Suprapubic skin (tissue), 4 donors: ENCODE measurements around the gene FN3K. TPM values are rescaled to one million over a fixed set of nuclear protein-coding genes. Genes with fewer than 3 reads are reported as not detected.

ENCODE experiments used
- DNase-seq, 2 donors: peaks; one replicate each; pipeline ENCODE4 v3.0.0-alpha.2; 2019; ENCODE audit warnings: low spot score in 2 of 2
- H3K27ac ChIP-seq: fragments of 200-600 bp; sonication (generic); one replicate; pipeline ENCODE4 v1.5.1; 2019
- H3K27me3 ChIP-seq: fragments of 200-600 bp; sonication (generic); one replicate; pipeline ENCODE4 v1.5.1; 2019
- H3K36me3 ChIP-seq: fragments of 200-600 bp; sonication (generic); one replicate; pipeline ENCODE4 v1.5.1; 2019
- H3K4me1 ChIP-seq: fragments of 200-600 bp; sonication (generic); one replicate; pipeline ENCODE4 v1.5.1; 2019
- H3K4me3 ChIP-seq: fragments of 200-600 bp; sonication (generic); one replicate; pipeline ENCODE4 v1.5.1; 2019; ENCODE audit warnings: mild to moderate bottlenecking
- H3K9me3 ChIP-seq: fragments of 200-600 bp; sonication (generic); one replicate; pipeline ENCODE4 v1.5.1; 2019
- EP300 ChIP-seq: sonication (generic); formaldehyde crosslinking; IDR thresholded peaks from one replicate; pipeline ENCODE4 v1.6.1; 2017; ENCODE audit warnings: antibody characterized with exemption
- POLR2A ChIP-seq, 2 donors: fragments of 450-650 bp; IDR thresholded peaks; one replicate each; pipeline ENCODE4 v1.6.1; 2017; ENCODE audit warnings: antibody characterized with exemption in 2 of 2, mild to moderate bottlenecking in 2 of 2, moderate library complexity in 2 of 2
- POLR2AphosphoS5 ChIP-seq, 3 donors: sonication (generic); formaldehyde crosslinking; IDR thresholded peaks; one replicate each; pipeline ENCODE4 v1.6.1; 2017; ENCODE audit warnings: antibody characterized with exemption in 3 of 3
- WGBS: methylation state at CpG from one replicate; pipeline ENCODE4 v1.1.5; 2018; 5-methylcytosine and 5-hydroxymethylcytosine counted together
- total RNA-seq, 4 donors: library from RNA; depleted of rRNA; stranded (reverse); fragments of >200 nt; gene quantifications; one replicate each; pipeline ENCODE4 v1.1.0, GENCODE V29; 2016
- TF ChIP-seq, protein P1 (sequence below), 2 donors: fragments of 200-600 bp in 1 of 2; fragments of 450-650 bp in 1 of 2; sonication (generic) in 1 of 2; IDR thresholded peaks; one replicate each; pipeline ENCODE4 v1.5.1; 2016 to 2019; ENCODE audit warnings: antibody characterized with exemption in 2 of 2, mild to moderate bottlenecking in 1 of 2, moderate library complexity in 1 of 2

FN3K gene
- total RNA-seq, 4 donors from 2014 or later: 2.0 to 19.2 (median 4.2) TPM

DNA sequence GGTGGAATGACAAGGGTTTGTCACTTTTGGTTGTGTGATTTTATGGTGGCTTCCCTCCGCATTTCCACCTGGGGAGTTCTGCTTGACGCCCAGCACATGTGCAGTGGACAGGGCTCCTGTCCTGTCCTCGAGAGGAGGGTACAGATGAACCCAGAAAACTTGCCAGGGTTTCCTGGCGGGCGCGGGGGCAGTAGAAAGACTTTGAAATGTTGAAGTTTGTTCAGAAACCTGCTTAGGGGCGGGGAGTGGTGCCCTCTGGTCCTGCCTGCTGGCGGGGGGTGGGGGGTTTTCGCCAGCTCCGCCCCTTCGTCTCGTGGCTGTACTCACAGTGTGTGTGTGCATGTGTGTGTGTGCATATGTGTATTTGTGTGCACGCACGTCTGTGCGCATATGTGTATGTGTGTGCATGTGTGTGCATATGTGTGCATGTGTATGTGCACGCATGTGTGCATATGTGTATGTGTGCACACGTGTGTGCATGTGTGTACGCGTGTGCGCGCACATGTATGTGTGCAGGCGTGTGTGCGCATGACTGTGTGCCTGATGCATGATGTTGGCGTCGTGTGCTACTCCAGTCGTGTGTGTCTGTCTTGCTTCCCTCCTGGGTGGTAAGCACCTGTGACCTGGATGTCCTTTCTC lies 12.1 kb upstream of the FN3K start:
- no peaks in the 10 kb centered on the region for H3K27me3 ChIP-seq
- no peak overlapping the region for H3K27ac ChIP-seq
- TF ChIP-seq, protein P1, sequence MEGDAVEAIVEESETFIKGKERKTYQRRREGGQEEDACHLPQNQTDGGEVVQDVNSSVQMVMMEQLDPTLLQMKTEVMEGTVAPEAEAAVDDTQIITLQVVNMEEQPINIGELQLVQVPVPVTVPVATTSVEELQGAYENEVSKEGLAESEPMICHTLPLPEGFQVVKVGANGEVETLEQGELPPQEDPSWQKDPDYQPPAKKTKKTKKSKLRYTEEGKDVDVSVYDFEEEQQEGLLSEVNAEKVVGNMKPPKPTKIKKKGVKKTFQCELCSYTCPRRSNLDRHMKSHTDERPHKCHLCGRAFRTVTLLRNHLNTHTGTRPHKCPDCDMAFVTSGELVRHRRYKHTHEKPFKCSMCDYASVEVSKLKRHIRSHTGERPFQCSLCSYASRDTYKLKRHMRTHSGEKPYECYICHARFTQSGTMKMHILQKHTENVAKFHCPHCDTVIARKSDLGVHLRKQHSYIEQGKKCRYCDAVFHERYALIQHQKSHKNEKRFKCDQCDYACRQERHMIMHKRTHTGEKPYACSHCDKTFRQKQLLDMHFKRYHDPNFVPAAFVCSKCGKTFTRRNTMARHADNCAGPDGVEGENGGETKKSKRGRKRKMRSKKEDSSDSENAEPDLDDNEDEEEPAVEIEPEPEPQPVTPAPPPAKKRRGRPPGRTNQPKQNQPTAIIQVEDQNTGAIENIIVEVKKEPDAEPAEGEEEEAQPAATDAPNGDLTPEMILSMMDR (IDR thresholded peaks at IDR 0.05): no peak
- TF ChIP-seq POLR2A (IDR thresholded peaks at IDR 0.05) (no peak), POLR2AphosphoS5 (IDR thresholded peaks at IDR 0.05) (no peak), EP300 (no peak)
- H3K4me1 ChIP-seq: peaks cover 2% of the 10 kb centered on the region
- WGBS: 92% methylated on average over 20 of the region's 26 CpGs
- H3K9me3 ChIP-seq: no peaks in the 10 kb centered on the region
- DNase-seq: no peak
- peaks cover 80% of the 10 kb centered on the region for H3K36me3 ChIP-seq
- no peak overlapping the region for H3K4me3 ChIP-seq

DNA sequence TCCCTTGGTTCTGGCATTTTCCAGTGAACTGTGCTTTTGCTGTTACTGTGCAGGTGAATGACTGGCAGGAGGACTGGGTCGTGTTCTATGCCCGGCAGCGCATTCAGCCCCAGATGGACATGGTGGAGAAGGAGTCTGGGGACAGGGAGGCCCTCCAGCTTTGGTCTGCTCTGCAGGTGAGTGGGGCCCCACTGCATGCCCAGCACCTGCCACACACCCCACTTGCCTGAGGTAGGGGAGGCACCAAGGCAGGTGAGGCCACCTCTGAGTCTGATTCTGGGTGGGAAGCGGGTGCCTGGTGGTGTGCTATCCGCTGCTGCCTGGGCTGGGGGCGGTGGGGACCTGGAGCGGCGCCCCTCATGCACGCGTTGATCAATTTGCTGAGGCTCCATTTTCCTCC lies 9.0 kb upstream of the FN3K start:
- H3K27ac ChIP-seq: no peak overlapping the region
- H3K4me1 ChIP-seq: no peaks in the 10 kb centered on the region
- H3K27me3 ChIP-seq: no peaks in the 10 kb centered on the region
- peaks cover 69% of the 10 kb centered on the region for H3K36me3 ChIP-seq
- WGBS: 96% methylated on average over 10 of the region's 10 CpGs
- peak in 1 of 2 donors; percentile 54 for DNase-seq
- TF ChIP-seq EP300: no peak
- no peak for TF ChIP-seq POLR2A (IDR thresholded peaks at IDR 0.05)
- TF ChIP-seq, protein P1 (IDR thresholded peaks at IDR 0.05): no peak
- no peak for TF ChIP-seq POLR2AphosphoS5 (IDR thresholded peaks at IDR 0.05)
- no peaks in the 10 kb centered on the region for H3K9me3 ChIP-seq
- no peak overlapping the region for H3K4me3 ChIP-seq

DNA sequence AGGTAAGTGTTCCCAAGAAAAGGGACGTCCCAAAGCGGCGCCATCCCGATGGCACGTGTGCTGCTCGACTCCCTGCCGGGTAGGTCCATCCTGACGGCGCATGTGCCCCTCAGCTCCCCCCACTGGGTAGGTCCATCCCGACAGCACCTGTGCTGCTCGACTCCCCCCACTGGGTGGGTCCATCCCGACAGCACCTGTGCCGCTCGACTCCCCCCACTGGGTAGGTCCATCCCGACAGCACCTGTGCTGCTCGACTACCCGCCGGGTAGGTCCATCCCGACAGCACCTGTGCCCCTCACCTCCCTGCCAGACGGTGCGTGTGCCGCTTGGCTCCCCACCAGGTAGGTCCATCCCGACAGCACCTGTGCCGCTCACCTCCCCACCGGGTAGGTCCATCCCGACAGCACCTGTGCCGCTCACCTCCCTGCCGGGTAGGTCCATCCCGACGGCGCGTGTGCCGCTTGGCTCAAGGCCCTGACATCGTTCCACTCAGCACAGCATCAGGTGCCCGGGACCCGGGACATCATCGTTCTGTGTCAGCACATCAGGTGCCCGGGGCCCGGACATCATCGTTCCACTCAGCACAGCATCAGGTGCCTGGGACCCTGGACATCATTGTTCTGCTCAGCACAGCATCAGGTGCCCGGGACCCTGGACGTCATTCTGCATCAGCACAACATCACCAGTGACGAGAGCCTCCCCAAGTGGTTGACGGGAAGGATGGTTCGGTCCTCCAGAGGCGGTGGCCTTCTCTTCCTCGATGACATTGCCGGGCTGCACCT lies 5.7 kb upstream of the FN3K start:
- no peaks in the 10 kb centered on the region for H3K9me3 ChIP-seq
- no peaks in the 10 kb centered on the region for H3K27me3 ChIP-seq
- TF ChIP-seq POLR2A (IDR thresholded peaks at IDR 0.05): no peak
- TF ChIP-seq EP300: no peak
- TF ChIP-seq, protein P1 (IDR thresholded peaks at IDR 0.05): no peak
- no peak for TF ChIP-seq POLR2AphosphoS5 (IDR thresholded peaks at IDR 0.05)
- no peak overlapping the region for H3K27ac ChIP-seq
- peak in 1 of 2 donors; percentile 77 for DNase-seq
- H3K4me3 ChIP-seq: no peak overlapping the region
- peaks cover 42% of the 10 kb centered on the region for H3K36me3 ChIP-seq
- no peaks in the 10 kb centered on the region for H3K4me1 ChIP-seq
- WGBS: 88% methylated on average over 45 of the region's 48 CpGs

GRCh38 chr17:82732118-82732743 lies 3.2 kb upstream of the FN3K start:
- H3K36me3 ChIP-seq: peaks cover 19% of the 10 kb centered on the region
- peak in 1 of 2 donors; percentile 65 for DNase-seq
- no peak for TF ChIP-seq POLR2AphosphoS5 (IDR thresholded peaks at IDR 0.05)
- no peak for TF ChIP-seq POLR2A (IDR thresholded peaks at IDR 0.05)
- TF ChIP-seq EP300: no peak
- TF ChIP-seq, protein P1 (IDR thresholded peaks at IDR 0.05): no peak
- H3K27ac ChIP-seq: no peak overlapping the region
- no peaks in the 10 kb centered on the region for H3K27me3 ChIP-seq
- H3K9me3 ChIP-seq: no peaks in the 10 kb centered on the region
- 92% methylated on average over 11 of the region's 13 CpGs for WGBS
- H3K4me3 ChIP-seq: no peak overlapping the region
- H3K4me1 ChIP-seq: peaks cover 17% of the 10 kb centered on the region
